Kidney capillary endothelial cell (primary cell): ENCODE data around the gene SLC35B1.

Experiments
- DNase-seq: peaks from one replicate; pipeline ENCODE4 v3.0.0-alpha.2; 2018; ENCODE audit warnings: low spot score

SLC35B1 gene

DNA sequence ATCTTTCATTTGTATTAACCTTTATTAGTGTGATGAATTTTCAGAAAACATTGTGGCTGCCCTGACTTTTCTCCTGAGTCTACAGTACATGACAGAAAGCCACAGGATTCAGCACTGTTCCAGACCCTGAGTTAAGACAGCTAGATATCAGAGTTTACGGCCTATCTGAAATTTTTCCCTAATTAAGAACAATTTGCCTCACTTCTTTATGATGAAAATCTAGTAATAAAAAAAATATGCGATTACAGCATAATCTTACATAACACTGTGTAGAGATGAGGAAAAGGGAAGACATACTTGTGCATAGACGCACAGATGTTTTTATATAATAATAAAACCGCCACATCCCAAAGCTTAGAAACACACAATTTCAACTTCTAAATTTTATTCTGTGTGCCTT is 37.1 kb downstream of the SLC35B1 start:
- DNase-seq, result no peak

GRCh38 chr17:49670002-49670401 is 37.8 kb downstream of the SLC35B1 start:
- no peak for DNase-seq

GRCh38 chr17:49667854-49668253 is 39.9 kb downstream of the SLC35B1 start:
- DNase-seq, result no peak

DNA sequence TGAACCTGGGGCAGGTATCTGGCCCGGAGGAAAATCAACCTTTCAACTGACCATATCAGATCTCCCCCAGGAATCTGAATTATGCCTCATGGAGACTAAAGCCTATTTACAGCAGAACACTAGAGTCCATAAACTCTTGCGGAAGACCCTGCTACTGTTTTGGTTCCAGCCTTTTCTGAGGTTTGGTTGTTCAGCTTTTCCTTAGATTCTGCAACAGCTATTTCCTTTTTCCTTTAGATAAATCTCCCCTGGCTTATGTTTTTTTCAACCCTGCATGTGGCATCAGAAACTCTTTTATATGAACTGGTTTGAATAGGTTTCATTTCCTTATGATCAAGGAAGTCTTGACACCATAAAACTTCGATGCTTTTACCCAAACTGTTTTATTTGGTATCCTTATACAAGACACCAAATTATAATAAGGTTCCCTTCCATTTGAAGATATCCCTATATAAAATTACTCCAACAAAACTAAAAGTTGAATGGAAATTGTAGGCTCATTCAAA is 43.0 kb downstream of the SLC35B1 start:
- no peak for DNase-seq

GRCh38 chr17:49659661-49660382 is 47.9 kb downstream of the SLC35B1 start:
- no peak for DNase-seq

DNA sequence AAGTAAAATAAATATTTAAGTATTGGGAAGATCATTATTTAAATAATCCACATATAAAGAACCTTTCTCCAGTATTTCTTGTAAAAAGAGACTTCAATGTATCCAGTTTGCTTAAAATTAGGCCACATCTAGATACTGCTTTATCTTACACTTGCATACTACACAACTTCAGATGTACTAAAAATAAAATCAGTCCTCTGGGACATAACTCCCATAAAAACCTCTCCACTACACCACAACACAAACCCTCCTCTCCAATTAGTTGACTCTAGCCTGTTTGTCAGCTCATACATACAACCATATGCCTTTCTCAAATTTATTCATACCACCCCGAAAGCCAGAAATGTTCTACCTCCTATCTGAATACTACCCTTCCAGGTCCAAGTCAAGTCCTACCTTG is 51.5 kb downstream of the SLC35B1 start:
- DNase-seq, result no peak
